CD4-positive, alpha-beta memory T cell (primary cell): ENCODE measurements around the gene CORO2B. TPM values are rescaled to one million over a fixed set of nuclear protein-coding genes. Genes with fewer than 3 reads are reported as not detected.

Experiments
- CTCF ChIA-PET: fragments of 350-600 bp; sonication (Branson Sonifier 250); formaldehyde crosslinking; loops from one replicate; lab custom pipeline; 2021; ENCODE audit warnings: inconsistent platforms; ENCODE audit not compliant: partially characterized antibody; lab: Charles Lee
- POLR2A ChIA-PET: fragments of 350-600 bp; sonication (Branson Sonifier 250); formaldehyde crosslinking; loops from one replicate; lab custom pipeline; 2021; ENCODE audit not compliant: partially characterized antibody; lab: Charles Lee
- DNase-seq, 5 donors: peaks; one replicate each; pipeline versions ENCODE4 v3.0.0 to v3.0.0-alpha.2; 2020 to 2022; ENCODE audit warnings: mixed read lengths in 1 of 5
- H3K27ac ChIP-seq: one replicate; pipeline ENCODE4 v1.7.0; 2013; ENCODE audit warnings: low read depth, low read length
- H3K27me3 ChIP-seq: 2 replicates; pipeline ENCODE4 v1.7.0; 2013; ENCODE audit warnings: mild to moderate bottlenecking, low read length, moderate library complexity; ENCODE audit not compliant: insufficient read depth
- H3K36me3 ChIP-seq: 2 replicates; pipeline ENCODE4 v1.7.0; 2013; ENCODE audit warnings: mild to moderate bottlenecking, low read length, moderate library complexity; ENCODE audit not compliant: insufficient read depth
- H3K4me1 ChIP-seq: 2 replicates; pipeline ENCODE4 v1.7.0; 2013; ENCODE audit warnings: mild to moderate bottlenecking, low read length, moderate library complexity; ENCODE audit not compliant: insufficient read depth
- H3K4me3 ChIP-seq, 2 donors: one replicate each; pipeline ENCODE4 v1.7.0; 2013; ENCODE audit warnings: low read length in 2 of 2, mild to moderate bottlenecking in 1 of 2
- H3K9me3 ChIP-seq, 2 donors: one replicate each; pipeline ENCODE4 v1.7.0; 2013; ENCODE audit warnings: low read length in 2 of 2, control low read depth in 1 of 2; ENCODE audit not compliant: control insufficient read depth in 1 of 2
- H3K27ac Mint-ChIP-seq, 7 donors: one replicate each; pipeline ENCODE4 v1.8.0; 2020 to 2021; ENCODE audit warnings: mixed read lengths in 7 of 7, mild to moderate bottlenecking in 6 of 7, inconsistent platforms in 3 of 7, moderate library complexity in 3 of 7
- H3K27me3 Mint-ChIP-seq, 2 donors: one replicate each; pipeline ENCODE4 v1.8.0; 2020 to 2021; ENCODE audit warnings: mixed read lengths in 2 of 2
- H3K36me3 Mint-ChIP-seq, 2 donors: one replicate each; pipeline ENCODE4 v1.8.0; 2020 to 2021; ENCODE audit warnings: mixed read lengths in 2 of 2, inconsistent platforms in 1 of 2, mild to moderate bottlenecking in 1 of 2
- H3K4me1 Mint-ChIP-seq, 4 donors: one replicate each; pipeline ENCODE4 v1.8.0; 2020 to 2021; ENCODE audit warnings: mixed read lengths in 4 of 4, mild to moderate bottlenecking in 1 of 4
- H3K4me3 Mint-ChIP-seq, 8 donors: one replicate each; pipeline ENCODE4 v1.8.0; 2020 to 2021; ENCODE audit warnings: mixed read lengths in 8 of 8, mild to moderate bottlenecking in 7 of 8, moderate library complexity in 6 of 8, inconsistent platforms in 3 of 8
- H3K9me3 Mint-ChIP-seq, 8 donors: one replicate each; pipeline ENCODE4 v1.8.0; 2020 to 2021; ENCODE audit warnings: mixed read lengths in 8 of 8, mild to moderate bottlenecking in 5 of 8, inconsistent platforms in 3 of 8, moderate library complexity in 1 of 8
- intact Hi-C: fragments of 100-400 bp; cut with micrococcal nuclease; formaldehyde crosslinking; loops from one replicate; pipeline ENCODE4 v1.15.1; 2023
- polyA plus RNA-seq, 2 donors: library from polyadenylated mRNA; unstranded; fragments of 300-500 nt; fragmentation: Illumina TruSeq; gene quantifications; one replicate each; pipeline ENCODE4 v1.2.3, GENCODE V29; 2021
- total RNA-seq, 2 experiments: library from RNA; stranded (reverse); gene quantifications; one replicate each; pipeline ENCODE4 v1.2.3, GENCODE V29; 2021

Gene CORO2B
- total and polyA plus RNA-seq, 4 experiments from 2014 or later = not detected

DNA sequence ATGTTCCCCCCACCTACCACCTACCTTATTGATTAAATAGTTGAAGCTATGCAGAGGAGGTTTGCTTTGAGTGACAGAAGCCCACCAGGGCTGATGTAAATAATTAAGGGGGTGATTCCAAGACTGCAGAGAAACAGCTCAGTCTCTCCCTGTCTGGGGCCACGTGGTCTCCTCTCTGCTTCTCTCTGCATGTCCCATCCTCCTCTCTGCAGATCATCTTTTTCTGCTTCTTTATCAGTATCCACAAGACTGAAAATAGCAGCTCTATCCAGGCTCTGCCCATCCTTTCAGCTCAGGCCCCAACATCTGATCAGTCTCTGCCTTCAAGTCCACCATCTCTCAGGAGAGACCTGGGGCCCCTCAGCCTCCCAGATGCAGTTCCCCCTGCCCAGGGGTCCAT is 131.1 kb downstream of the CORO2B start:
- Histone ChIP-seq H3K9me3 (no peaks in the 10 kb centered on the region), H3K36me3 (no peaks in the 10 kb centered on the region), H3K27me3 (no peaks in the 10 kb centered on the region), H3K4me3 (no peak overlapping the region), H3K27ac (no peak overlapping the region), H3K4me1 (no peaks in the 10 kb centered on the region)
- no peaks in the 10 kb centered on the region for H3K9me3 Mint-ChIP-seq
- no peaks in the 10 kb centered on the region for H3K4me1 Mint-ChIP-seq
- peaks cover 5 to 10% of the 10 kb centered on the region in 2 donors for H3K27me3 Mint-ChIP-seq
- H3K36me3 Mint-ChIP-seq = no peaks in the 10 kb centered on the region
- no peak overlapping the region for H3K27ac Mint-ChIP-seq
- ChIA-PET POLR2A (no interaction called here), CTCF (interaction anchor here (1.4 kb wide), 1 partner anchor 36 kb away, joined by 7 read pairs; no protein-coding TSS in a partner anchor)
- no peak for DNase-seq
- intact Hi-C loops = no loop called here
- no peak overlapping the region for H3K4me3 Mint-ChIP-seq

DNA sequence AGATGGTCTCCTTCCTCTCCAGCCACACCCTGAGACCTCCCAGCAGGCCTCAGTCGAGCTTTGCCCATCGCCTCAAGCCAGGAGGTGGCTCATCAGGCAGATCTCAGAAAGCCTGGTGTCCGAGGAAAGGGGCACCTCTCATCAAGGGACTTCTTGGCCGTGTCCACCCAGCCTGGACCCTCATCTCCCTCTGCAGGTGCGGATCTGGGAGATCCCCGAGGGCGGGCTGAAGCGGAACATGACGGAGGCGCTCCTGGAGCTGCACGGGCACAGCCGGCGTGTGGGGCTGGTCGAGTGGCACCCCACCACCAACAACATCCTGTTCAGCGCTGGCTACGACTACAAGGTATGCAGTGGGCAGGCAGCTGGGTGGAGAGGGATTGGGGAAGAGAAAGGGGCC is 131.7 kb downstream of the CORO2B start:
- Mint-ChIP-seq H3K4me1 (no peaks in the 10 kb centered on the region), H3K4me3 (no peak overlapping the region), H3K9me3 (no peaks in the 10 kb centered on the region), H3K27me3 (peaks cover 5 to 10% of the 10 kb centered on the region in 2 donors), H3K27ac (no peak overlapping the region), H3K36me3 (no peaks in the 10 kb centered on the region)
- intact Hi-C loops = no loop called here
- H3K27ac ChIP-seq = no peak overlapping the region
- ChIA-PET CTCF (no interaction called here), POLR2A (no interaction called here)
- H3K9me3 ChIP-seq = no peaks in the 10 kb centered on the region
- H3K4me3 ChIP-seq = no peak overlapping the region
- H3K27me3 ChIP-seq = no peaks in the 10 kb centered on the region
- no peaks in the 10 kb centered on the region for H3K4me1 ChIP-seq
- no peaks in the 10 kb centered on the region for H3K36me3 ChIP-seq
- no peak for DNase-seq

GRCh38 chr15:68711406-68711805 is 132.6 kb downstream of the CORO2B start:
- intact Hi-C loops = no loop called here
- POLR2A ChIA-PET = no interaction called here
- Histone ChIP-seq H3K27ac (no peak overlapping the region), H3K27me3 (no peaks in the 10 kb centered on the region), H3K36me3 (no peaks in the 10 kb centered on the region), H3K4me3 (no peak overlapping the region), H3K9me3 (no peaks in the 10 kb centered on the region), H3K4me1 (no peaks in the 10 kb centered on the region)
- no peak overlapping the region for H3K27ac Mint-ChIP-seq
- no peak overlapping the region for H3K4me3 Mint-ChIP-seq
- peaks cover 0 to 2% (median 0%) of the 10 kb centered on the region in 8 donors for H3K9me3 Mint-ChIP-seq
- DNase-seq = no peak
- CTCF ChIA-PET = no interaction called here
- H3K27me3 Mint-ChIP-seq = peaks cover 12 to 15% of the 10 kb centered on the region in 2 donors
- H3K36me3 Mint-ChIP-seq = no peaks in the 10 kb centered on the region
- no peaks in the 10 kb centered on the region for H3K4me1 Mint-ChIP-seq

GRCh38 chr15:68712886-68713285 is 134.1 kb downstream of the CORO2B start:
- no peaks in the 10 kb centered on the region for H3K36me3 ChIP-seq
- ChIA-PET CTCF (no interaction called here), POLR2A (no interaction called here)
- Mint-ChIP-seq H3K27ac (no peak overlapping the region), H3K4me1 (peaks cover 0 to 1% (median 0%) of the 10 kb centered on the region in 4 donors), H3K9me3 (peaks cover 0 to 2% (median 0%) of the 10 kb centered on the region in 8 donors), H3K27me3 (peaks cover 16 to 17% of the 10 kb centered on the region in 2 donors), H3K36me3 (no peaks in the 10 kb centered on the region), H3K4me3 (no peak overlapping the region)
- no peak overlapping the region for H3K4me3 ChIP-seq
- H3K27me3 ChIP-seq = no peaks in the 10 kb centered on the region
- intact Hi-C loops = no loop called here
- no peak for DNase-seq
- no peaks in the 10 kb centered on the region for H3K9me3 ChIP-seq
- no peak overlapping the region for H3K27ac ChIP-seq
- no peaks in the 10 kb centered on the region for H3K4me1 ChIP-seq

DNA sequence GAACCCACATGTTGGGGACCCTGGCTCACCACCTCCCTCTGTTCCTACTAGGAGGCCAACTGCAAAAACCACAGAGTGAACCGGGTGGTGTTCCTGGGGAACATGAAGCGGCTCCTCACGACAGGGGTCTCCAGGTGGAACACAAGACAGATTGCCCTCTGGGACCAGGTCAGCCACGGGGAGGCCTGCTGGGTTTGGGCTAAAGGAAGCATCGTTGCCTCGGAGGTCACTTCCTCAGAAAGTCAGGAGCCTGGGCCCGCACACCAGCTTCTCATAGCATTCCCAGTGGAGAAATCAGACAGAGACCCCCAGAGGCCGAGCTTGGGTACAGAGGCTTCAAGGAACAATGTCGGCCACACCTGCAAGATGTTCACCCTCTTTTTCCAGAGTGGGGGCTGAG is 135.1 kb downstream of the CORO2B start:
- CTCF ChIA-PET = no interaction called here
- Histone ChIP-seq H3K27ac (no peak overlapping the region), H3K36me3 (no peaks in the 10 kb centered on the region), H3K27me3 (no peaks in the 10 kb centered on the region), H3K4me1 (no peaks in the 10 kb centered on the region), H3K4me3 (no peak overlapping the region), H3K9me3 (no peaks in the 10 kb centered on the region)
- Mint-ChIP-seq H3K4me3 (no peak overlapping the region), H3K9me3 (peaks cover 0 to 2% (median 0%) of the 10 kb centered on the region in 8 donors), H3K27me3 (peaks cover 16 to 17% of the 10 kb centered on the region in 2 donors), H3K4me1 (peaks cover 0 to 1% (median 0%) of the 10 kb centered on the region in 4 donors), H3K36me3 (no peaks in the 10 kb centered on the region), H3K27ac (peak overlapping the region in 1 of 7 donors; percentile 13)
- DNase-seq = no peak
- POLR2A ChIA-PET = no interaction called here
- intact Hi-C loops = no loop called here

DNA sequence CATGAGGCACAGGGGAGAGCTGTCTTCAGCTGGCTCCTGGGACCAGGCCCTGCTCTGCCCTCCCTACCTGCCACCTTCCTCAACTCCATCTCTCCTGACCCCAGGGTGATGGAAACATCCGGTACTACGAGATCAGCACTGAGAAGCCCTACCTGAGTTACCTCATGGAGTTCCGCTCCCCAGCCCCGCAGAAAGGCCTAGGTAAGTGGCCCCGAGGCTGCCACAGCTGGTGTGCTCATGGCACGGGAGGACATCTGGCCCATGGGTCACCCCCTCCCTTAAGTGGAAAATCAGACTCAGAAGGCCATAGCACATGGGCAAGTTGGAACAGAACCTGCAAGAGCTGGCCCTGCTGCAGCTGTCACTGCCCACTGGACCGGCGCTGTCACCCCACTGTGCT is 136.3 kb downstream of the CORO2B start:
- Histone ChIP-seq H3K4me3 (no peak overlapping the region), H3K4me1 (no peaks in the 10 kb centered on the region), H3K27ac (no peak overlapping the region), H3K36me3 (no peaks in the 10 kb centered on the region), H3K27me3 (no peaks in the 10 kb centered on the region), H3K9me3 (no peaks in the 10 kb centered on the region)
- Mint-ChIP-seq H3K9me3 (peaks cover 0 to 2% (median 0%) of the 10 kb centered on the region in 8 donors), H3K27ac (no peak overlapping the region), H3K4me3 (no peak overlapping the region), H3K27me3 (peaks cover 16 to 17% of the 10 kb centered on the region in 2 donors), H3K36me3 (no peaks in the 10 kb centered on the region), H3K4me1 (peaks cover 0 to 1% (median 0%) of the 10 kb centered on the region in 4 donors)
- ChIA-PET POLR2A (no interaction called here), CTCF (no interaction called here)
- intact Hi-C loops = no loop called here
- no peak for DNase-seq

DNA sequence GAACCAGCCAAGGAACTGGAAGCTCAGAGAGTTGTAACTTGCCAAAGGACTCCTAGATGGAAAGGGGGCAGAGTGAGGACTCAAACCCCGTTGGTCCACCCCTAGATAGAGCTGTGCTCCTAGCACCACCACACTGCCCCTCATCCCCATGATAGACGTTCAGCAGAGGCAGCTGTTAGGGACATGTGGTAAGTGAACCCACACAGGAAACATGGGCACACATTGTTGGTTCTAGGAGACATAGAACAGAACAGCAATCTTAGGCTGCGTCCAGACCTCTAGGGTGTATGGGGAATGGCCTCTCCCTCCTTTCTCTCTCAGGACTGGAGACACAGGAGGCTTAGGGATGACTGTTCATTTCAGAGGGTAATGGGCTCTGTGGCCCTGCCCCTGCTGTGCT is 139.2 kb downstream of the CORO2B start:
- CTCF ChIA-PET = no interaction called here
- H3K27ac Mint-ChIP-seq = no peak overlapping the region

More for the DNA sequence above, 139.2 kb downstream of the CORO2B start:
- Histone ChIP-seq H3K9me3 (no peaks in the 10 kb centered on the region), H3K36me3 (no peaks in the 10 kb centered on the region), H3K27ac (no peak overlapping the region), H3K4me1 (no peaks in the 10 kb centered on the region), H3K27me3 (no peaks in the 10 kb centered on the region), H3K4me3 (no peak overlapping the region)
- Mint-ChIP-seq H3K36me3 (no peaks in the 10 kb centered on the region), H3K4me1 (peaks cover 0 to 1% (median 0%) of the 10 kb centered on the region in 4 donors), H3K9me3 (peaks cover 0 to 2% (median 0%) of the 10 kb centered on the region in 8 donors), H3K27me3 (peaks cover 14 to 15% of the 10 kb centered on the region in 2 donors), H3K4me3 (no peak overlapping the region)
- no peak for DNase-seq
- POLR2A ChIA-PET = no interaction called here
- intact Hi-C loops = no loop called here
